GM10266 (cell line): ENCODE measurements around the gene PRKAG2.

ENCODE experiments used
- DNase-seq: peaks from one replicate; pipeline ENCODE4 v3.0.0; 2012; ENCODE audit errors: extremely low spot score
- CTCF ChIP-seq: IDR thresholded peaks from 2 replicates; pipeline ENCODE4 v1.5.1; 2012; ENCODE audit warnings: mild to moderate bottlenecking, low read depth; ENCODE audit not compliant: control insufficient read depth, insufficient read depth; ENCODE audit errors: missing control alignments

Gene PRKAG2

DNA sequence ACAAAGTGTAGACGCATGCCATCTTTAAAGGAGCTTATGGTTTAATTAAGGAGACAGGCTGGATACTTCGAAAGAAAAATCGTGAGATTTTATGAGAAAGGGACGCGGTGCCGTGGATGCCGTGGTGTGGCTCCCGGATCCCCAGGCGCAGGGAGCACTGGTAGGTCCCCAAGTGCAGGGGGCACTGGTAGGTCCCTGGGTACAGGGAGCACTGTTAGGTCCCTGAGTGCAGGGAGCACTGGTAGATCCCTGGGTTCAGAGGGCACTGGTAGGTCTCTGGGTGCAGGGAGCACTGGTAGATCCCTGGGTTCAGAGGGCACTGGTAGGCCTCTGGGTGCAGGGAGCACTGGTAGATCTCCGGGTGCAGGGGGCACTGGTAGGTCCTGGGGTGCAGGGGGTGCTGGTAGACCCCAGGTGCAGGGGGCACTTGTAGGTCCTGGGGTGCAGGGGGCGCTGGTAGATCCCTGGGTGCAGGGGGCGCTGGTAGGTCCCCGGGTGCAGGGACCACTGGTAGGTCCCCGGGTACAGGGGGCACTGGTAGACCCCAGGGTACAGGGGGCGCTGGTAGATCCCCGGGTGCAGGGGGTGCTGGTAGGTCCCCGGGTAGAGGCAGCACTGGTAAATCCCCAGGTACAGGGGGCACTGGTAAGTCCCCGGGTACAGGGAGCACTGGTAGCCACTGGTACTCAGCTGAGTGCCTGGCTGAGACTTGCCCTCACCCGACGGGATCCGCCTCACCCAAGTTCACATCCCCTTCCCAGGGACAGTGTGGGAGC is 14.1 kb downstream of the PRKAG2 start:
- DNase-seq: no peak
- no peak for TF ChIP-seq CTCF

DNA sequence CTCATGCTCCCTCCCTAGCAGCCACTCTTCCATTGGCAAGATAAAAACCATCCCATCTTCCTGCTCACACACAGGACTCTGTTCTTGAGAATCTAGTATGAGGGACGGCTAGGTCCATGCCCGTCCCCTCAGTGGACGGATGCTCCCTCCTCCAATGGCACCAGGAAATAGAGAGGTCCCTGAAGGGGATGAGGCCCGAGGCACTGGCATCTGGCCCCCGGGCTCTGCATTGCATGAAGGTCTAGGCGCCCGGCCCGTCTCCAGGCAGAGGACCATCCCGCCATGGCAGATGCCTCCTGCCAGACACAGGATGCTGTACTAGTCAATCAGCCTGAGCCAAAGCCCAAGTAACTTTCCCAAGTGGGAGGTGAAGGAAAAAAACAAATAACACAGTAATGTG is 15.0 kb downstream of the PRKAG2 start:
- TF ChIP-seq CTCF: no peak

GRCh38 chr7:151860771-151861170 is 16.1 kb downstream of the PRKAG2 start:
- DNase-seq: no peak
- no peak for TF ChIP-seq CTCF

More for the DNA sequence above, 15.0 kb downstream of the PRKAG2 start:
- DNase-seq: no peak

- TF ChIP-seq CTCF: no peak
- DNase-seq: no peak
Observed at GRCh38 chr7:151859948-151860685, 16.8 kb downstream of the PRKAG2 start.

GRCh38 chr7:151859111-151859947 is 17.6 kb downstream of the PRKAG2 start:
- DNase-seq: no peak
- no peak for TF ChIP-seq CTCF

GRCh38 chr7:151858456-151858855 is 18.5 kb downstream of the PRKAG2 start:
- TF ChIP-seq CTCF: no peak
- no peak for DNase-seq

- DNase-seq: no peak
- TF ChIP-seq CTCF: no peak
Observed at GRCh38 chr7:151857866-151858450, 19.0 kb downstream of the PRKAG2 start.
